SU-DHL-6 (cell line): Measurements from ENCODE around the gene CLK2.

ENCODE experiments used
- H2AFZ ChIP-seq: fragments of 200-600 bp; sonication (generic); 2 replicates; pipeline ENCODE4 v1.6.1; 2014; ENCODE audit warnings: low read depth, mild to moderate bottlenecking, moderate library complexity, mixed read lengths, antibody characterized with exemption, low read length; ENCODE audit not compliant: severe bottlenecking
- H3F3A ChIP-seq: fragments of 200-600 bp; shearing (Covaris generic); 2 replicates; pipeline ENCODE4 v1.6.0; 2016; ENCODE audit warnings: antibody characterized with exemption, mild to moderate bottlenecking; ENCODE audit not compliant: insufficient read depth
- H3K27ac ChIP-seq: fragments of 200-600 bp; sonication (generic); 2 replicates; pipeline ENCODE4 v1.5.1; 2016; ENCODE audit warnings: low read depth, mild to moderate bottlenecking, low read length, moderate library complexity, mixed read lengths
- H3K27me3 ChIP-seq: fragments of 200-600 bp; sonication (generic), shearing (Covaris generic); 2 replicates; pipeline ENCODE4 v1.6.0; 2014; ENCODE audit warnings: mild to moderate bottlenecking, low read length
- H3K36me3 ChIP-seq: fragments of 200-600 bp; sonication (generic); 2 replicates; pipeline ENCODE4 v1.6.1; 2014; ENCODE audit warnings: mild to moderate bottlenecking, low read length, mixed read lengths
- H3K4me2 ChIP-seq: fragments of 300-600, 200-600 bp; shearing (Covaris generic), sonication (generic); 2 replicates; pipeline ENCODE4 v1.6.0; 2014; ENCODE audit warnings: low read length, low read depth, mild to moderate bottlenecking; ENCODE audit not compliant: poor library complexity, severe bottlenecking
- H3K4me3 ChIP-seq: fragments of 200-600 bp; sonication (generic); 2 replicates; pipeline ENCODE4 v1.5.1; 2014; ENCODE audit warnings: antibody characterized with exemption, low read length, mild to moderate bottlenecking, mixed read lengths; ENCODE audit not compliant: insufficient read depth, poor library complexity, severe bottlenecking
- H3K79me2 ChIP-seq: fragments of 200-600 bp; sonication (generic); 2 replicates; pipeline ENCODE4 v1.6.1; 2014; ENCODE audit warnings: mild to moderate bottlenecking, low read length, moderate library complexity; ENCODE audit not compliant: insufficient read depth
- H3K9ac ChIP-seq: fragments of 200-600 bp; sonication (generic); 2 replicates; pipeline ENCODE4 v1.7.0; 2014; ENCODE audit warnings: mild to moderate bottlenecking, low read length
- H3K9me2 ChIP-seq: fragments of 200-600 bp; sonication (generic); replicated peaks from 2 replicates; pipeline ENCODE4 v1.6.1; 2014; ENCODE audit warnings: low read length; ENCODE audit not compliant: insufficient read depth
- H3K9me3 ChIP-seq: fragments of 200-600 bp; sonication (generic); 2 replicates; pipeline ENCODE4 v1.6.1; 2014; ENCODE audit warnings: low read length, mixed read lengths; ENCODE audit not compliant: insufficient read depth
- H4K20me1 ChIP-seq: fragments of 200-600 bp; sonication (generic); 2 replicates; pipeline ENCODE4 v1.6.1; 2014; ENCODE audit warnings: low read depth, mild to moderate bottlenecking, antibody characterized with exemption, low read length, moderate library complexity, mixed read lengths
- CTCF ChIP-seq: fragments of 200-600 bp; sonication (generic); IDR thresholded peaks from one replicate; pipeline ENCODE4 v1.5.1; 2017; ENCODE audit warnings: antibody characterized with exemption, mild to moderate bottlenecking, low read length, moderate library complexity; ENCODE audit not compliant: insufficient read depth, poor library complexity, severe bottlenecking
- EZH2phosphoT487 ChIP-seq: fragments of 200-600 bp; sonication (generic), shearing (Covaris generic); conservative IDR thresholded peaks from 2 replicates; pipeline ENCODE4 v1.6.1; 2018; ENCODE audit warnings: mild to moderate bottlenecking, antibody characterized with exemption, low read length, moderate library complexity, mixed read lengths

Gene CLK2

GRCh38 chr1:155300553-155301329, 27.4 kb upstream of the CLK2 start:
- H3K4me3 ChIP-seq, result no peak overlapping the region
- TF ChIP-seq EZH2phosphoT487, result no peak
- TF ChIP-seq CTCF, result no peak
- H4K20me1 ChIP-seq, result no peaks in the 10 kb centered on the region
- no peak overlapping the region for H2AFZ ChIP-seq
- H3F3A ChIP-seq, result no peaks in the 10 kb centered on the region
- no peaks in the 10 kb centered on the region for H3K9me3 ChIP-seq
- H3K9ac ChIP-seq, result no peak overlapping the region
- H3K9me2 ChIP-seq, result no peaks in the 10 kb centered on the region
- H3K27ac ChIP-seq, result no peak overlapping the region
- no peaks in the 10 kb centered on the region for H3K27me3 ChIP-seq
- no peaks in the 10 kb centered on the region for H3K79me2 ChIP-seq
- no peaks in the 10 kb centered on the region for H3K36me3 ChIP-seq
- H3K4me2 ChIP-seq, result no peak overlapping the region

- Histone ChIP-seq H3F3A (no peaks in the 10 kb centered on the region), H4K20me1 (no peaks in the 10 kb centered on the region), H3K9me2 (no peaks in the 10 kb centered on the region), H3K27me3 (no peaks in the 10 kb centered on the region), H3K36me3 (no peaks in the 10 kb centered on the region), H3K27ac (no peak overlapping the region), H3K9me3 (no peaks in the 10 kb centered on the region), H3K79me2 (no peaks in the 10 kb centered on the region), H3K4me2 (no peak overlapping the region), H3K9ac (no peak overlapping the region), H3K4me3 (no peak overlapping the region), H2AFZ (no peak overlapping the region)
- no peak for TF ChIP-seq CTCF
These were observed 26.7 kb upstream of the CLK2 start for GRCh38 chr1:155300024-155300423.

- Histone ChIP-seq H2AFZ (peak overlapping the region; percentile 12), H3K9me3 (no peaks in the 10 kb centered on the region), H3K27ac (peak overlapping the region; percentile 42; the same call in 1 of the 2 replicates), H3K27me3 (no peaks in the 10 kb centered on the region), H4K20me1 (no peaks in the 10 kb centered on the region), H3K9ac (peak overlapping the region; percentile 7; the same call in 1 of the 2 replicates), H3K36me3 (no peaks in the 10 kb centered on the region), H3K4me2 (peak overlapping the region; percentile 35), H3K9me2 (no peaks in the 10 kb centered on the region), H3K79me2 (no peaks in the 10 kb centered on the region), H3F3A (no peaks in the 10 kb centered on the region), H3K4me3 (no peak overlapping the region)
- TF ChIP-seq CTCF (no peak), EZH2phosphoT487 (no peak)
These were observed 24.1 kb upstream of the CLK2 start for GRCh38 chr1:155297384-155297783.
